Endodermal cell (in vitro differentiated cells): ENCODE results near the gene FAM204A. TPM values are rescaled to one million over a fixed set of nuclear protein-coding genes. Genes with fewer than 3 reads are reported as not detected.

Source experiments
- DNase-seq: peaks from one replicate; pipeline ENCODE4 v3.0.0-alpha.2; 2017
- H3K27ac ChIP-seq: 2 replicates; pipeline ENCODE4 v1.5.1; 2013; ENCODE audit warnings: mild to moderate bottlenecking, low read depth, low read length, moderate library complexity
- H3K27me3 ChIP-seq: 2 replicates; pipeline ENCODE4 v1.6.1; 2013; ENCODE audit warnings: mild to moderate bottlenecking, low read length, moderate library complexity; ENCODE audit not compliant: insufficient read depth, control insufficient read depth, poor library complexity, severe bottlenecking
- H3K36me3 ChIP-seq: 2 replicates; pipeline ENCODE4 v1.7.0; 2013; ENCODE audit warnings: mild to moderate bottlenecking, low read length, moderate library complexity; ENCODE audit not compliant: control insufficient read depth, insufficient read depth
- H3K4me1 ChIP-seq: one replicate; pipeline ENCODE4 v1.7.0; 2013; ENCODE audit warnings: low read length; ENCODE audit not compliant: control insufficient read depth, insufficient read depth
- H3K4me3 ChIP-seq: 2 replicates; pipeline ENCODE4 v1.5.1; 2013; ENCODE audit warnings: mild to moderate bottlenecking, low read length, moderate library complexity
- H3K9ac ChIP-seq: 2 replicates; pipeline ENCODE4 v1.6.1; 2013; ENCODE audit warnings: mild to moderate bottlenecking, low read length, moderate library complexity; ENCODE audit not compliant: poor library complexity, severe bottlenecking; ENCODE audit errors: extremely low read depth
- H3K9me3 ChIP-seq: 2 replicates; pipeline ENCODE4 v1.6.1; 2013; ENCODE audit warnings: mild to moderate bottlenecking, low read length, moderate library complexity; ENCODE audit not compliant: control insufficient read depth
- H3K27ac Mint-ChIP-seq: 2 replicates; pipeline ENCODE4 v1.8.0; 2020; ENCODE audit warnings: mixed read lengths
- H3K27me3 Mint-ChIP-seq: 2 replicates; pipeline ENCODE4 v1.8.0; 2021; ENCODE audit warnings: mild to moderate bottlenecking, mixed read lengths; ENCODE audit not compliant: insufficient read depth
- H3K36me3 Mint-ChIP-seq: 2 replicates; pipeline ENCODE4 v1.8.0; 2020; ENCODE audit warnings: low read depth, mixed read lengths
- H3K4me1 Mint-ChIP-seq: 2 replicates; pipeline ENCODE4 v1.8.0; 2020; ENCODE audit warnings: mixed read lengths
- H3K4me3 Mint-ChIP-seq: 2 replicates; pipeline ENCODE4 v1.8.0; 2020; ENCODE audit warnings: mild to moderate bottlenecking, moderate library complexity, mixed read lengths
- H3K9me3 Mint-ChIP-seq: 2 replicates; pipeline ENCODE4 v1.8.0; 2020; ENCODE audit warnings: mild to moderate bottlenecking, mixed read lengths
- WGBS, 2 experiments: methylation state at CpG; one replicate each; pipeline versions ENCODE4 v1.1.5 to v1.1.7; 2013; ENCODE audit warnings: missing lambda C conversion rate in 2 of 2, mixed read lengths in 1 of 2; ENCODE audit not compliant: insufficient coverage in 1 of 2, insufficient read length in 1 of 2; 5-methylcytosine and 5-hydroxymethylcytosine counted together
- total RNA-seq, 2 donors: library from RNA; stranded (reverse); fragmentation: NEBNext Ultra II Directional in 1 of 2; extraction: Animal tissue kit (Norgen Biotek cat#: 25700) in 1 of 2; gene quantifications; 2 replicates in 1 of 2; 3 replicates in 1 of 2; pipeline ENCODE4 v1.2.1, GENCODE V29; 2021
- TF ChIP-seq, protein P1 (sequence below): fragments of 200-600 bp; sonication (generic); conservative IDR thresholded peaks from 2 replicates; pipeline ENCODE4 v1.5.0; 2021; ENCODE audit warnings: antibody characterized with exemption, mild to moderate bottlenecking

The FAM204A gene
- total RNA-seq, 2 donors from 2014 or later, result 40.9 to 43.3 TPM

DNA sequence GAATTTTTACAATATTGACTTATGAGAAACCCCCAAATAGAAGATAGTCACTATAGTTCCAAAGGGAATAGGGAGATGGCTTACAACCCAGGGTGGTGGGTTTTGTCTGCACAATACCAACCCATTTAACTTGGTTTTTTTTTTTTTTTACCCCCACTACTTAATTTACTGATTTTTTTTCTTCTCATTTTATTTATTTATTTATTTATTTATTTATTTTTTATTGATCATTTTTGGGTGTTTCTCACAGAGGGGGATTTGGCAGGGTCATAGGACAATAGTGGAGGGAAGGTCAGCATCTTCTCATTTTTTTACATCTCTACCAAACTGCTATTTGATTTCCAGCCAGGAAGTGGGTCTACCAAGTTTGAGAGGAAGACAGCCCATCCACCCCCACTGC lies 77.9 kb downstream of the FAM204A start:
- TF ChIP-seq, protein P1, sequence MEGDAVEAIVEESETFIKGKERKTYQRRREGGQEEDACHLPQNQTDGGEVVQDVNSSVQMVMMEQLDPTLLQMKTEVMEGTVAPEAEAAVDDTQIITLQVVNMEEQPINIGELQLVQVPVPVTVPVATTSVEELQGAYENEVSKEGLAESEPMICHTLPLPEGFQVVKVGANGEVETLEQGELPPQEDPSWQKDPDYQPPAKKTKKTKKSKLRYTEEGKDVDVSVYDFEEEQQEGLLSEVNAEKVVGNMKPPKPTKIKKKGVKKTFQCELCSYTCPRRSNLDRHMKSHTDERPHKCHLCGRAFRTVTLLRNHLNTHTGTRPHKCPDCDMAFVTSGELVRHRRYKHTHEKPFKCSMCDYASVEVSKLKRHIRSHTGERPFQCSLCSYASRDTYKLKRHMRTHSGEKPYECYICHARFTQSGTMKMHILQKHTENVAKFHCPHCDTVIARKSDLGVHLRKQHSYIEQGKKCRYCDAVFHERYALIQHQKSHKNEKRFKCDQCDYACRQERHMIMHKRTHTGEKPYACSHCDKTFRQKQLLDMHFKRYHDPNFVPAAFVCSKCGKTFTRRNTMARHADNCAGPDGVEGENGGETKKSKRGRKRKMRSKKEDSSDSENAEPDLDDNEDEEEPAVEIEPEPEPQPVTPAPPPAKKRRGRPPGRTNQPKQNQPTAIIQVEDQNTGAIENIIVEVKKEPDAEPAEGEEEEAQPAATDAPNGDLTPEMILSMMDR, result no peak
- Histone ChIP-seq H3K9me3 (no peaks in the 10 kb centered on the region), H3K27me3 (peaks cover 99% of the 10 kb centered on the region), H3K4me3 (no peak overlapping the region), H3K36me3 (no peaks in the 10 kb centered on the region), H3K9ac (no peak overlapping the region), H3K27ac (no peak overlapping the region), H3K4me1 (no peaks in the 10 kb centered on the region)
- no peak for DNase-seq
- H3K4me1 Mint-ChIP-seq, result peaks cover 2% of the 10 kb centered on the region
- no peak overlapping the region for H3K4me3 Mint-ChIP-seq
- H3K9me3 Mint-ChIP-seq, result no peaks in the 10 kb centered on the region
- no peak overlapping the region for H3K27ac Mint-ChIP-seq
- H3K27me3 Mint-ChIP-seq, result no peaks in the 10 kb centered on the region
- no peaks in the 10 kb centered on the region for H3K36me3 Mint-ChIP-seq

DNA sequence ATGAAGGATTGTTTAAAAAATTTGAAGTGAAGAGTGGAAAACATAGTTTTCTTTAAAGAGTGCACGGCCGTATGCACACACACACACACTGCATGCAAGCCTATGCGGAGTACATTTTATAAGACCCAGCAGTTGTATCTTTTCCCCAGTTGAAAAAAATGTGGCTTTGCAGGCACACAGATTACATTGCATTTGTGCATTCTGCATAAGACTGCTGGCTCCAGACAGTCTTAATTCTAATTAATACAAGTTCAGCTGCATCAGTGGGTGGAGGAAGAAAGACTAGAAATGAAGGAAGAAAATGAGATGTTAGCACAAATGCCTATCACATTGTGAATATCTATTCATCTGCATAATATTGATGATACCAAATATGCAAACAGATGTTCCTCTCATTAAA lies 79.6 kb downstream of the FAM204A start:
- Mint-ChIP-seq H3K27me3 (peaks cover 14% of the 10 kb centered on the region), H3K4me3 (no peak overlapping the region), H3K36me3 (no peaks in the 10 kb centered on the region), H3K27ac (no peak overlapping the region), H3K9me3 (no peaks in the 10 kb centered on the region), H3K4me1 (peaks cover 15% of the 10 kb centered on the region)
- Histone ChIP-seq H3K36me3 (no peaks in the 10 kb centered on the region), H3K9ac (no peak overlapping the region), H3K27me3 (peaks cover 95% of the 10 kb centered on the region), H3K4me1 (no peaks in the 10 kb centered on the region), H3K27ac (no peak overlapping the region), H3K4me3 (no peak overlapping the region), H3K9me3 (no peaks in the 10 kb centered on the region)
- 92 to 95% methylated on average over 3 of the region's 3 CpGs for WGBS, 2 experiments
- no peak for DNase-seq
- TF ChIP-seq, protein P1, result no peak

DNA sequence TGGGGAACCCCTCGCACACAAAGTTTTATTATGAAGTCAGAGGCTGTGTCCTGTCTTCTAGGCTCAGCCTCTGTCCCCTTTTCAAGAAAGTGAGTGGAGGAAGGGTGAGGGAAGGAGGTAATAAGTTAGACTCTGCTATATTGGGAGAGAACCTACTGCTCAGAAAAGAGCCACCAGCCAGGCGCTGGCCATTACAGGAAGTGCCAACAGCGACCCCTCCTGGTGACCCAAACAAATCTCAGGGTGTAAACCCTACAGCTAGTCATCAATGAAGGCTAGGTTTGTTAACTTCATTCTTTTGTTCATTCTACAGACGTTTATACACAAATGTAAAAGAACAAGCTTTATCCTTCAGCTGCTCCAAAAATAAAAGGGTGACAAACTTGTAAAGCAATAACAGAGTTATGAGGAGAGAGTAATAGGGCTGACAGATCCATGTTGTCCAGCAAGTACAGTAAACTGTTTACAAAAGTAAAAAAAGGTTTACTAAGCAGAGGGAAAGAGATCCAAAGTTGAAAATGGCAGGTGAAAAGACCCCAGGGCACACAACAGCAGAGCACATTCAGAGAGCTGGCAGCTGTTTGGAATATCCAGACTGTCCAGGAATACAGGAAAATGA lies 82.7 kb downstream of the FAM204A start:
- no peak overlapping the region for H3K4me3 Mint-ChIP-seq
- Histone ChIP-seq H3K36me3 (no peaks in the 10 kb centered on the region), H3K9ac (no peak overlapping the region), H3K27me3 (peaks cover 95% of the 10 kb centered on the region), H3K27ac (no peak overlapping the region), H3K4me3 (no peak overlapping the region), H3K4me1 (no peaks in the 10 kb centered on the region), H3K9me3 (no peaks in the 10 kb centered on the region)
- no peak overlapping the region for H3K27ac Mint-ChIP-seq
- 21 to 29% methylated on average over 3 to 4 of the region's 4 CpGs for WGBS, 2 experiments
- peaks cover 23% of the 10 kb centered on the region for H3K4me1 Mint-ChIP-seq
- no peaks in the 10 kb centered on the region for H3K9me3 Mint-ChIP-seq
- peak; percentile 88 for DNase-seq
- H3K27me3 Mint-ChIP-seq, result peaks cover 46% of the 10 kb centered on the region
- no peaks in the 10 kb centered on the region for H3K36me3 Mint-ChIP-seq
- TF ChIP-seq, protein P1, result peak; percentile 94
